ENCODE measurements around the gene HLX. TPM values are rescaled to one million over a fixed set of nuclear protein-coding genes. Genes with fewer than 3 reads are reported as not detected.

HLX gene
- total RNA-seq, 1 experiment from 2014 or later, result 0.39 TPM

DNA sequence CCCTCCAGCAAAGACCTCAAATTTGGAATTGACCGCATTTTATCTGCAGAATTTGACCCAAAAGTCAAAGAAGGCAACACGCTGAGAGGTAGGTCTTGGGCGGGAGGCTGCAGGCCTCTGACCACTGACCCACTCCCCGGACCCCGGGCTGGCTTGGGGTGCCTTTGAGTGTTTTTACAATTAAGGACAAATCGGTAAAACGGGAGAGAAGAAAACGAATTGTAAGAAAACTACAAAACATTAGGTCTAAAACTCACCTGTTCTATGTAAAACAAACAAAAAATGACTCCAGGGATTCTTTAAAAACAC is 1.1 kb downstream of the HLX start:
- Histone ChIP-seq H3K4me1 (ENCODE audit: control insufficient read depth, insufficient read depth, low read length) (no peaks in the 10 kb centered on the region), H3K4me3 (ENCODE audit: low read depth in 2 of 2, low read length in 2 of 2) (peak overlapping the region; percentile 60 to 66), H3K9me3 (ENCODE audit: control insufficient read depth, insufficient read depth, low read depth, low read length) (no peaks in the 10 kb centered on the region), H3K27ac (ENCODE audit: low read length) (no peak overlapping the region), H3K27me3 (ENCODE audit: control insufficient read depth, insufficient read depth, low read length) (peaks cover 13% of the 10 kb centered on the region), H3K36me3 (ENCODE audit: control insufficient read depth, insufficient read depth, low read length) (no peaks in the 10 kb centered on the region)
- ATAC-seq, result no peak
- CTCF ChIA-PET, result no interaction called here
- in situ Hi-C loops (cut with HindIII; ENCODE audit: low pct_unique_long_range_greater_than_20kb, low sequenced_read_pairs), result no loop called here
- intact Hi-C loops (cut with micrococcal nuclease; ENCODE audit: unreplicated experiment), result no loop called here
- no peak for DNase-seq (ENCODE audit: low read depth, low spot score)
- TF ChIP-seq REST (IDR thresholded peaks at IDR 0.05; ENCODE audit: insufficient read depth in 1 of 2, low read depth in 2 of 2, low read length in 1 of 2) (no peak), SIN3A (IDR thresholded peaks at IDR 0.05; ENCODE audit: borderline replicate concordance, insufficient read depth, low read depth, low read length) (no peak), TCF7L2 (IDR thresholded peaks at IDR 0.05; ENCODE audit: low read depth, low read length) (no peak), CTCF (IDR thresholded peaks at IDR 0.05) (no peak), POLR2AphosphoS5 (IDR thresholded peaks at IDR 0.05; ENCODE audit: low read depth, low read length) (no peak)
- no TSS peak for BruUV-seq (replicated peaks)
- POLR2A ChIA-PET, result no interaction called here

GRCh38 chr1:220880726-220881506 is 1.7 kb downstream of the HLX start:
- POLR2A ChIA-PET, result no interaction called here
- DNase-seq (ENCODE audit: low read depth, low spot score) (no peak), ATAC-seq (no peak)
- BruUV-seq (replicated peaks), result no TSS peak
- Histone ChIP-seq H3K27ac (ENCODE audit: low read length) (no peak overlapping the region), H3K27me3 (ENCODE audit: control insufficient read depth, insufficient read depth, low read length) (peaks cover 13% of the 10 kb centered on the region), H3K4me3 (ENCODE audit: low read depth in 2 of 2, low read length in 2 of 2) (peak overlapping the region in 1 of 2 experiments; percentile 60; a peak in 1 of 4 replicates), H3K36me3 (ENCODE audit: control insufficient read depth, insufficient read depth, low read length) (no peaks in the 10 kb centered on the region), H3K4me1 (ENCODE audit: control insufficient read depth, insufficient read depth, low read length) (no peaks in the 10 kb centered on the region), H3K9me3 (ENCODE audit: control insufficient read depth, insufficient read depth, low read depth, low read length) (no peaks in the 10 kb centered on the region)
- intact Hi-C loops (cut with micrococcal nuclease; ENCODE audit: unreplicated experiment), result no loop called here
- TF ChIP-seq SIN3A (IDR thresholded peaks at IDR 0.05; ENCODE audit: borderline replicate concordance, insufficient read depth, low read depth, low read length) (no peak), CTCF (IDR thresholded peaks at IDR 0.05) (no peak), POLR2AphosphoS5 (IDR thresholded peaks at IDR 0.05; ENCODE audit: low read depth, low read length) (no peak), TCF7L2 (IDR thresholded peaks at IDR 0.05; ENCODE audit: low read depth, low read length) (no peak), REST (IDR thresholded peaks at IDR 0.05; ENCODE audit: insufficient read depth in 1 of 2, low read depth in 2 of 2, low read length in 1 of 2) (no peak)
- CTCF ChIA-PET, result no interaction called here
- in situ Hi-C loops (cut with HindIII; ENCODE audit: low pct_unique_long_range_greater_than_20kb, low sequenced_read_pairs), result no loop called here
